IPS-NIHi11 (cell line): ENCODE data around the gene CMSS1.
"Not testable (repeated sequence)": the region's sequence is repeated elsewhere in the genome, so short reads cannot be mapped to it uniquely, and the experiment has no call there.

ENCODE experiments used
- DNase-seq: peaks from one replicate; pipeline ENCODE4 v3.0.0; 2012; ENCODE audit warnings: mixed read lengths, low spot score

CMSS1 gene

GRCh38 chr3:100027321-100027720 lies 209.7 kb downstream of the CMSS1 start:
- DNase-seq, result no peak

- DNase-seq, result no peak
Measured at GRCh38 chr3:100029052-100029451, 211.4 kb downstream of the CMSS1 start.

DNA sequence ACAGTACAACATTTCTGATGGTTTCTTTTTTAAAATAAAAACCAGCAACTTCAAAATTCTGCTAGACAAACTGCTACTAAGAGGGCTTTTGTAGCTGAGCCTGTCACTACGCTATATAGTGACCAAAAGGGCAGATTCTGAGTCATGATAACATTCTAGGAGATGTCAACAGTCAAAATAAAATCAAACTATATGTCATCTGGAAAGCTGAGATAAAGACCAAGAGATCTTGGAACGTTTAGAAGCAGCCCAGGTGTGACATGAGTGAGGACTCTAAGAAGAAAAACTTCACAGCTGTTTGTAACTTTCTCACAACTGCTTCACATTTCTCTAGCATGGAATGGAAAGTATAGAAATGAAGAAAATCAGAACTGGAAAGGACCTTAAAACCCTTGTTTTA lies 212.0 kb downstream of the CMSS1 start:
- DNase-seq, result no peak

- DNase-seq, result no peak
Measured at GRCh38 chr3:100030346-100030745, 212.7 kb downstream of the CMSS1 start.

DNA sequence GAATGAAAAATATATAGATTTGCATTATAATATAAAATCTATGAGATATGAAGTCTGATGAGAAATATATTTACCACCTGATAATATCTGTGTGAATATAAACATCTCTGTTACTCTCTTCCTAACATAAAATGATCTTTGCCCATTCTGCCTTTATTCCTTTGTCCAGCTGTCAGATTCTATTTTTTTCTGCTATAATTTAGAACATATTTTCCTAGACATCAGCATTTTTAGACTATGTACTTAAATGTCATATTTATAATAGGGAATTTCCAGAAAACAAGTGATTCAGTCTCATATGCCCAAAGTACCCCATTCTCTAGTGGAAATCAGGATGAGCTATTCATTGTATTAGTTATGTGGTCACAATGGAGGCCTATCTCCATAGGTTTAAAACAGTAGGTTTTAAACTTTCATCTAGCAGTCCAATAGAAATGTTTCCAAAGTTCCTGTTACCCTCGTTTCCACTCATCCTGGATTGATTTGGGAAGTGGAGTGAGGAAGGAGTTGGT lies 213.3 kb downstream of the CMSS1 start:
- DNase-seq, result no peak

GRCh38 chr3:100032243-100032642 lies 214.6 kb downstream of the CMSS1 start:
- no peak for DNase-seq

DNA sequence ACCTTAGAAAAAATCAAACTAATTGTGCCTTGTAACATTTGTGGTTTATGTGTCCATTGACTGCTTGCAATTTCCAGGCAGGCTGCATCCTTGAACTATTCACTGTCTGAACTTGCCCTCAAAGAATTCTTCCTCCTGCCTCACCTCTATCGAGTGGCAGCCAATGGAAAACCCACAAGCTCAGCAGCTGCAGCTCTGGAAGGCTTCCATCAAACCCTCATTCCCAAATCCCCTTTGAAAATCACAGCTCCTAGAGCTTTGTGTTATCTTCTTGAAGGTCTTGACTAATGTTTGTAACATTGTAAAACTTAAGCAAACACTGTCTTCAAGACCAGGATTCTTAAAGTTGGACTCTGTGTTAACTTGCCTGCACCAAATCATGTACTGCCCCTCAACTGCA lies 215.5 kb downstream of the CMSS1 start:
- no peak for DNase-seq

GRCh38 chr3:100033903-100034471 lies 216.3 kb downstream of the CMSS1 start:
- DNase-seq, result no peak

DNA sequence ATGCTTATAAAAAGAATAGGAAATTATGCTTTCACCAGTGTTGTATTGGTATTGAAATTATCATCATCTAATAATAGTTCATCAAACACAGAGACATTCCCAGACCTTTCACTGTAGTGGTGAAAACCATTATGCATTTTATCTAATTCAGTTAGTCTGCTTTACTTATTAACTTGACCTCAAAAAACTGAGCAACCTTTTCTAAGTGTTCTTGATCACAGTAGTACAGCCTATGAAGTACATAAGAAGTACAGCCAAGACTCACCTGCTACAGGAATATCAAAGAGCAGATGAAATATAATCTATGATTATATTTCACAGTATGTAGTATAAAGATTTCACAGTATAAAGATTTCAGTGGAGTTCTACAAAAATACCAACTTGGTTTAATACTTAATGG lies 221.4 kb downstream of the CMSS1 start:
- no peak for DNase-seq

DNA sequence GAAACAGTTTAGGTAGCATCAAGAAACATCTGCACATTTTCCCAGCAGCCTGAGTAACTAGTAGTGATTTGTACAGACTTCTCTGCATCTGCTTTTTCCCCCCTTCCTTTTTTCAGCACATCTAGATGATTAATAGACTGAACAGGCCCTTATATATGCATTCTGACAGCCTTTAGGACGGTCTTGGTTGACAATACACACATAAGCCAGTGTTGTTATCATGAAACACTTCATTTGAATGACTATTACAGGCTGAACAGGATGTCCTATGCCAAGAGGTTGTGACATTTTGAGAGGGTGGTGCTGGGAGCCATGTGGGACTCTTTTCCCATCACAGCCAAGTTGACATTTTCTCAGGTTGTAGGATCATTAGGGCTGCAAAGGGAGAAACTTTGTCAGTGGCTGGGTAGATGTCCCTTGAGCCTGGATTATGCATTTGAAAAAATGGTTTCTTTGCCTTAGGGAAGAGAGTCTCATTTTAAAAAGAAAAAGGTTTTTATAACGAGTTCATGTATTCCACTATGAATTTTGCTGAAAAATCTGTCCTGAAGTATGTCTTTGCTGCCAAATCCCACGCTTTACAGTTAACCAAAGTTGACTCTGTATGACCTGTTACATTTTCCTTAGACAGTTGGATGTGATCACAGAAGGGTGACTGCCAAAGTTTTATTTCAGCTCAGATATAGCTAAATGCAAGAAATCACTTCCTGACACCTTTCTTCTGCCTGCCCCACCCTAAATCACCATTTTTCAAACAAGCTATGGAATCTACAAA lies 223.0 kb downstream of the CMSS1 start:
- DNase-seq, result no peak

- no peak for DNase-seq
Measured at GRCh38 chr3:100041328-100041749, 223.7 kb downstream of the CMSS1 start.

DNA sequence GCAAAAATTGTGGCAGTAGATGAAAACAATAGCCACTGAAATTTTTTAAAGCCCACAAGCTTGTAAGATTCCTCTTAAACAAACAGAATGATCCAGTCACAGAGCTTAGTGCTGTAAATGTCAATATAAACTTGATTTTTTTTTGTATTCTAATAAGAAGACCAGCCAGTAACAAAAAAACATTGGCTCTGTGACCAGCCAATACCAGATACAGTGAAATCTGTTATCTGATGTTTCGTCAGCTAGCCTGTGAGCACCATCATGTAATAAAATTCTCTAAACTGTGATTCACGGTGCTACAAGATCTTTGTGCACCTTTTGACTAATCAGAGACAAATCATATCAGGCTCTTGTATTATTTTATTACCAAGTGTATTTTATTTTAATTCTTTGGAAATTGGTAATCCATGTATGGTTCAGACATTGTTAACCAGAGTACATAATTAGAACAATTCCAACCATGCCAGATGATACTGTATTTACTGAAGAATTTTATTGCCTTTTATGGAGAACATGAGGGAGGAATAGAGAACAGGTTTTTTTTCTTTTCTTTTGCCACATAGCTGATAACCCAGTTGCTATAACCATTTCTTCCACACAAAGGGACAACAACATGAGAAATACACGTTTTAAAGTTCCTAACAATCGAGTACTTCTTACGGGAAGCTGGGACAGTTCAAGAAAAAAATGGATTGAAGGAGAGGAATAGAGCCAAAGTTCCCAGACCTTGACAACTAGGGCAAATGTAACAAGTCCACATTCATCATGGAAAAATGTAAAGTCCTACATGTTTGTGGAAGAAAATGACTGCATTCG lies 224.7 kb downstream of the CMSS1 start:
- DNase-seq, result no peak

GRCh38 chr3:100043271-100043670 lies 225.6 kb downstream of the CMSS1 start:
- no peak for DNase-seq

GRCh38 chr3:100044369-100044768 lies 226.7 kb downstream of the CMSS1 start:
- no peak for DNase-seq

GRCh38 chr3:100045696-100046095 lies 228.0 kb downstream of the CMSS1 start:
- peak; percentile 16 for DNase-seq

DNA sequence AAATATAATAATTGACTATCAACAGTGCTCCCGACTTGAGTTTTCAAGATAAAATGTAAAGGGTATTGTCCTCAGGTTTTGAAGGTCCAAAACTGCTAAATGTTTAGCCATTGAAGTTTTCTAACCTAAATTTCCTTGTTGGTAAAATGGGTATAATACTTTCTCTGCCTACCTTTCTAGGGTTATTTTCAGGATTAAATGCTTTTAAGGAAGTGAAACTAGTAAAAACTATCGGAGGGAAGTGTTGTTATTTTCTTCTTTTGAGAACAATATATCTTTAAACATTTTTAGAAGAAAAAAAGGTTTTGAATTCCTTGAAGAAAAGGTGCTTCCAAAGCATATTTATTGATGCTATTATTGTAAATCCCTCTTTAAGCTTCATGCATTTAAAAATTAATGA lies 229.3 kb downstream of the CMSS1 start:
- DNase-seq, result no peak

DNA sequence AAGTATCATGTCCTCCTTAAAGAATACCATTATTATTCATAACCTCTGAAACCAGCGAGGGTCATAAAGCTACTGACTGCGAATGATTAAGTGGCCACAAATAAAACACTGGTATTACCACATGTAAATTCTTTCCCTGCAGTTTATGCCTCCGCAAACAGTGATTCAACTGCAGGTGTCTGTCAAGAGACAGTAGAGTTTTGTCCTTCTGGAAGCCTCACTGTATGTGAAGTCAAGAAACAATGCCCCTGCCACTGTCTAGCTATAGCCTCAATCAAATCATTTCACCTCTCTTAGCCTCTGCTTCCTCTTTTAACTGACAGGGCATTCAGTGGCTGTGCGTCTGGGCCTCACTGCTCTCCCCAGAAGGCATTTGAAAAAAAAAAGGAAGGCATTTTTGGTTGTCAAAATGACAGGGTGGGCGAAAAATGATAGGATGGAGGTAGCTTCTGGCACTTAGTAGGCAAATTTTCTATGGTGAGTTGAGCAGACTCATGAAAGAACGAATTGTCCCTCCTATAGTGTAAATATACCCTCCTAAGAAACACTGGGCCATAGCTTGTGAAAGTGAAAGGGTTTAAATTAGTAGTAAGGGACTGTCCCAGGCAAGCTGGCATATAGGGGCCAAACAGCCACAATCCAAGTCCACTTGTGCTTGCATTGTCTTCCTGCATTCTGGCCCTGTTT lies 229.9 kb downstream of the CMSS1 start:
- DNase-seq, result no peak

DNA sequence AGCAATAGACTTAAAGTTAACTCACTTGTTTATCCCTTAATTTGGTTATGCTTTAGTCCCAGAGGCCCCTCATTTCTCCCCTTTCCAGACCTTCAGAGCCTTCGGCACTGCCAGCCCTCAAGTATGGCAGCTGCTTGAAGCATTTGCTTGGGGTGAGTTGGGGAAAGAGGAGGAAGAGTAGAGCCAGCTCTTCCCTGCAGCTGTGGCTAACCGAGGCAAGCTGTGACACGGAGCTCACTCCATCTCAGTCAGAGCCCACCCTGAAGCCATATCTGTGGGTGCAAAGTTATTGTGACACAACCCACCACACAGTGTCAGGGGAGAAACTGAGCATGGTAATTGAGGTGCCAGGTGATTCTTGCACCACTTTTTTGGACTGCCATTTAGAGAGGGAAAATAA lies 230.6 kb downstream of the CMSS1 start:
- no peak for DNase-seq

GRCh38 chr3:100051513-100051912 lies 233.9 kb downstream of the CMSS1 start:
- not testable (repeated sequence) for DNase-seq

GRCh38 chr3:100053951-100054620 lies 236.4 kb downstream of the CMSS1 start:
- no peak for DNase-seq

DNA sequence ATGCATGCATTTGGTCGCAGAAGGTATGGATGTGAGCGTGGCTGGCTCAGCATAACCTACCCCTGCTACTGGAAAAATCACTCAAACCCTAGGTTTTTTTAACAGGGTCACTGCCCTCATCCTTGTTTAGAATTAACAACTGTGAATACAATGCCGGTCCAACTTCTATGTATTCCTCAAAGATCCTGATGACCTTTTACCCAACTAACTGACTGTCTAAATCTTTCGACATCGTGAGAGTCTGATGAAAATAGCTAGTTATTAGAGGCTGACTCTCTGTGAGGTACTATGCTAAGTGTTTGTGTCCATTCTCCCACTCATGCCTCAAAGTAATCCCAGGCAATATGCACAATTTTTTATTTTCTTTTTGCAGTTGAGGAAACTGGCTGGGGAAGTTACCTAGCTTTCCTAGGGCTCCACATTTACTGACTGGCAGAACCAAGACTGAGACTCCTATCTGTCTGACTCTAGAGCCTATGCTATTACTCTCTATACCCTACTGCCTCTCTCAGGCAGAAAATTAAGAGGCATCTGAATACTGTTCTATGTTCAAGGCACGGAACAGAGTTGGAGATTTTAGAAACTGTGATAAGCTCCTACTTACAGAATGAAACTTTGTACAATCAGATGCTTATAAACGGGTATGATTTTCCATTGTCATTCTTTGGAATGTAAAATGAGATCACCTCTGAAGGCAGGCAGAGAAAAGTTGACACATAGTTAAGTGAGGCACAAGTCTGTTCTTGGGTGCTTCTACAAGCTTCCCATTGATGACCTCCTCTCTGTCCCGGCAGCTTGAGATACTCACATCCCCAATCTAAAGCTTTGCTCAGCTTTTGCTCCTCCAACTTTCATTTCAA lies 240.3 kb downstream of the CMSS1 start:
- DNase-seq, result no peak
